ENCODE results near the gene RARB.

GRCh38 chr3:25603703-25604102, 175.6 kb downstream of the RARB start:
- TF ChIP-seq CTCF (IDR thresholded peaks at IDR 0.05; ENCODE audit: poor library complexity, severe bottlenecking) (no peak), SMC3 (conservative IDR thresholded peaks at IDR 0.05; ENCODE audit: poor library complexity) (no peak), RAD21 (conservative IDR thresholded peaks at IDR 0.05) (no peak), TAF1 (IDR thresholded peaks at IDR 0.05; ENCODE audit: low read depth) (no peak), POLR2AphosphoS5 (IDR thresholded peaks at IDR 0.05) (no peak), REST (IDR thresholded peaks at IDR 0.05; ENCODE audit: borderline replicate concordance) (no peak)

Measured in neural cell (in vitro differentiated cells).